COLO829 (cell line): Measurements from ENCODE around the gene NF1.
"Not testable (repeated sequence)": the region's sequence is repeated elsewhere in the genome, so short reads cannot be mapped to it uniquely, and the experiment has no call there.

Experiments used
- DNase-seq: peaks from one replicate; pipeline ENCODE4 v3.0.0; 2012; ENCODE audit warnings: low spot score

NF1 gene

GRCh38 chr17:31299624-31300023 lies 204.8 kb downstream of the NF1 start:
- no peak for DNase-seq

- DNase-seq, result no peak
Measured at GRCh38 chr17:31307640-31308039, 212.9 kb downstream of the NF1 start.

GRCh38 chr17:31308372-31309334 lies 213.9 kb downstream of the NF1 start:
- no peak for DNase-seq

DNA sequence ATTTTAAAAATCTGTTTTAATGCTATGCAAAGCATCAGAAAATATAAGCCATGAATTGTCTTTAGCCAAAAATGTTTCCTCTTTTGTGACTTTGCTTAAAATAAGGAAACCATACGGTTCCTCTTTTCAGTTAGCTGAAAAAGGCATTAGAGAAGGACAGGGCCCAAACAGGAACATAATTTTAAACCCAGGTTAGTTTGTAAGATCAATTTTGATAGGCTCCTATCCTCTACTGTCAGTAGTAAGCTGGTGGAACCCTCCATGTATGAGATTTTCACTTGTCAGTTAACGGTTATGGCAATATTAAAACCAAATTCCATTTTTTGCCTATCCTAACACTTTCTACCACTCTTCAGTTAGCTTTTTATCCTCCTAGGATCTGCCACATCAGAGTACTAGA lies 214.8 kb downstream of the NF1 start:
- DNase-seq, result no peak

GRCh38 chr17:31310260-31310659 lies 215.5 kb downstream of the NF1 start:
- no peak for DNase-seq

DNA sequence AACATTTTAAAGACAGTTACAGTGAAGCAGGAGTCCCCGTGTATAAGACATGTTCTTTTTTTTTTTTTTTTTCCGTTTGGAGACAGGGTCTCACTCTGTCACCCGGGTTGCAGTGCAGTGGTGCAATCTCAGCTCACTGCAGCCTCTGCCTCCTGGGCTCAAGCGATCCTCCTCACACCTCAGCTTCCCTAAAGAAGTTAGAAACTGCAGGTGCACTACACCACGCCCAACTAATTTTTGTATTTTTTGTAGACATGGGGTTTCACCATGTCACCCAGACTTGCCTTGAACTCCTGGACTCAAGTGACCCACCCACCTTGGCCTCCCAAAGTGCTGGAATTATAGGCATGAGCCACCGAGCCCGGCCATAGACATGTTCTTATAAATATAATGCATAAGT lies 216.1 kb downstream of the NF1 start:
- no peak for DNase-seq

- no peak for DNase-seq
Measured at GRCh38 chr17:31311526-31311925, 216.7 kb downstream of the NF1 start.

- DNase-seq, result not testable (repeated sequence)
Measured at GRCh38 chr17:31312223-31312622, 217.4 kb downstream of the NF1 start.

DNA sequence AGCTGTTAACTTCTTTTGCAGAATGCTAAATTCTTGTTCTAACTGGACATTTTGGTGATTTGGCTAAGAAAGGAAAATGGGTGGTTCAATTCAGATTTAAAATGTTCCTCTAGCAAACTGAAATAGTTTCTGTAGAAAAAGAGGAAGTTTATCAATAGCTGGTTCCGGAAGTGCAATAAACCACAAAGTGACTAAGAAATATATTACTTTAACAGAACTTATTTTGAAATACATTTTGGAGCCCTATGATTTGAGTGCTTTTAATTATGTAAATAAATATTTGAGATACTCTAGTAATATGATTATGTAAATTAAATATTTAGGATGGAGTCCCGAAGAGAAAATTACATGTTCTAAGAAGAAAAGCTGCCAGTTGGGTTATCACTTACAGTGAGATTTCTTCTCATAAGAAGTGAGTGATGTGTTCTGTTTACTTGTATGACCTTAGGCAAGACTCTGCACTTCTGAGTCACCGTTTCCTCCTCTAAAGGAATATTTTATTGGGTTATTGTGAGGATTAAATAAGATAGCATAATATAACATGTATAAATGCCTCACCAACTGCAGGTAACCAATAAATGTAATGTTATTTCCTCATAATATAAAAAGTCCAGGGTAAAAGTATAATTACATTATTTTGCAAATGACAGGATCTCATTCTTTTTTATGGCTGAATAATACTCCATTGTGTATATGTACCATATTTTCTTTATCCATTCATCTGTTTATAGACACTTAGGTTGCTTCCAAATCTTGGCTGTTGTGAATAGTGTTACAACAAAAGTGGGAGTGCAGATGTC lies 219.4 kb downstream of the NF1 start, which contains the start of gene EVI2B:
EVI2B (minus strand) TSS at position 73 of the 800 bp plus-strand sequence. CDS start 8,445 bp downstream, outside the sequence.
- DNase-seq, result peak; percentile 17

DNA sequence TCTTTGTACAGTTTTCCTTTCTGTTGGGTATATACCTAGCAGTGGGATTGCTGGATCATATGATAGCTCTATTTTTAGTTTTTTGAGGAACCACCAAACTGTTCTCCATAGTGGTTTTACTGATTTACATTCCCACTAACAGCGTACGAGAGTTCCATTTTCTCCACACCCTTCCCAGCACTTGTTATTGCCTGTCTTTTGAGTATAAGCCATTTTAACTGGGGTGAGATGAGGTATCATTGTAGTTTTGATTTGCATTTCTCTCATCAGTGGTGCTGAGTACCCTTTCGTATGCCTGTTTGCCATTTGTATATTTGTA lies 220.0 kb downstream of the NF1 start:
- no peak for DNase-seq

GRCh38 chr17:31318298-31318801 lies 223.6 kb downstream of the NF1 start:
- DNase-seq, result no peak

DNA sequence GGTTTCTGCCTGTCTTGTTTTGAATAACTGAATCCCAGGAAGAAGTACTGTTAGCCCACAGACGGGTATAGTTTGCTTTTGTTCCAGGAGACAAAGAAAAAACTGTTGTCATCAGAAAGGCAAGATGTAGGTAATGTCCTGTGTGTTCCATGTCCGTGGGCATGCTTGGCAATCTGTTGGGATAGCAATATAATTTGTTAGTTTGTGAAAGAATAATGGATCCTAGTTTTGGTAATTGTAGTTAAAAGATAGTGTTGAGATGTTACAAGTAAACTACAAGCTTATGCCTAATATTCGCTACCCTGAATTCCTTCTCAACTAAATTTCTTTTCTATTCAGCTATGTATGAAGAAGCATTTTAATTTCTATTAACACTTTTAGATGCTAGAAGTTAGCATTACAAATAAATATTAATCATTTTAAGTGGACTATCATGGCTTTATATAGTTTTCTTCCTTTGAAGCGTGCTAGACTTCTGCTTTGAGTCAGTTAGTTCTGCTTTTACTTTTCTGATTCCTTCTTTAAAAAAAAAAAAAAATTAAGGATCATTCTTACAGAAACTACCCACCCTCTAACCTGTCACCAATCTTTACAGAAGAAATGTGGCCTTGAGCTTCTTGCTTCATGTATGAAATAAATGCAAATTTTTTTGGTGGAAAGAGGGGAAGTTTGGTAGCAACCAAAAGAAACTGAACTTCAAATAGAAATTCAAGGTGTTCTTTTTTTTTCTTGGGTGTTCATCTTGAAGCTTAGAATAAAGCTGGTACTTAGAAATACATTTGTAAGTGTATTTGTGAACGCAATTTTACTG lies 224.3 kb downstream of the NF1 start:
- no peak for DNase-seq

DNA sequence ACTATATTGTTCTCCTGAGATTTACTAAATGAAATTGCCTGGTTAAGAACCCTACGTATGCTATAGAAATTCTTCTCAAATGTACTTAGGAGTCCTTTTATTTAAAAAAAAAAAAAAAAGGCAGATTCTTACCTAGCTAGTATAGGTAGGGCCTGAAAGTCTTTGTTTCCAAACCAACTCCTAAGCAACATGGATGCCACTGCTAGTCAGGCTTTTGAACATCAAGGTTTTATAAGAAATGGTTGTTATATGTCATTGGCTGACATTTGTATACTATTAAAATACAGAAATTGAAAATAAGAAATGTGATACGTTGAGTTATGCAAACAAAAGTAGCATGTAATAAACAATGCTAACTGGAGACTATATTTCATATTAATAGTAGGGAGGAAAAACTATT lies 225.5 kb downstream of the NF1 start:
- DNase-seq, result no peak

- DNase-seq, result no peak
Measured at GRCh38 chr17:31320791-31321190, 226.0 kb downstream of the NF1 start.

GRCh38 chr17:31321481-31321880 lies 226.7 kb downstream of the NF1 start, which contains the start of gene EVI2A:
TSS of gene EVI2A (minus strand) at chr17:31321622. CDS start at chr17:31319013, 2,609 bp downstream.
- peak; percentile 75 for DNase-seq

- DNase-seq, result no peak
Measured at GRCh38 chr17:31321966-31322365, 227.2 kb downstream of the NF1 start.

DNA sequence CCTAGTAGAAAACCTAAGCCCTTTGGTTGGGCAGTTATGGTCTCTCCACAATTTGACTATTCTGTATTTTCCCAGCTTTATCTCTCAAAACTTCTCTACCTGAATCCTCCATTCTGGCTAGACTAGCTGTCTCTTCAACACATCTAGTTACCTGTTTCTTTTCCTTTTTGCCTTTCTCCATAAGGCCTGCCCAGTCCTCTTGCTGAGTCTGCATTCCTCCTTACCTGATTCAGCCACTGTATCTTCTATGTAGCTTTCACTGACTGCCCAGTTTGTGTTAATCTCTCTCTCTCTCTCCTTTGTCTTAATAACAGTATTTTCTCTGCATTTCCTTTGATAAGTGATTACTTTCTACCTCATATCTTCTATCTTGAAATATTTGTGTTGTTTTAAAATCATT lies 228.8 kb downstream of the NF1 start:
- DNase-seq, result no peak

DNA sequence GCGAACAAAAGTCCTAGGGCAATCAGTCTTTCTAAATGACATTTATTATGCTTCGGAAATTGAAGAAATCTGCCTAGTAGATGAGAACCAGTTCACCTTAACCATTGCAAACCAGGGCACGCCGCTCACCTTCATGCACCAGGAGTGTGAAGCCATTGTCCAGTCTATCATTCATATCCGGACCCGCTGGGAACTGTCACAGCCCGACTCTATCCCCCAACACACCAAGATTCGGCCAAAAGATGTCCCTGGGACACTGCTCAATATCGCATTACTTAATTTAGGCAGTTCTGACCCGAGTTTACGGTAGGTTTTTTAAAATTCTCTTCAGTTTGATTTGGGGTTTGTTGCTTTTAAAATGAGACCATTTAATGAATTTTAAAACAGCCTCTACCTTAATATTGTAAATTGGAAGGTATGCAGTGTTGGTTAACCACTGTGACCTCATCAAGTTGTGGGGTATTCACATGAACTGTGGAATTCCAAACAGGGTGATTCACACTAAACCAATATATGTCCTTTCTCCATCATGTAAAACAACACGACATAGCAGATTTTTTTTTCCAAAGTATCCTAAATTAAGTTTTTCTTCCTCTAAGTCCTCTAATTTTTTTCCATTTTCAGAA lies 232.9 kb downstream of the NF1 start:
- DNase-seq, result no peak

- DNase-seq, result no peak
Measured at GRCh38 chr17:31328160-31328535, 233.4 kb downstream of the NF1 start.

DNA sequence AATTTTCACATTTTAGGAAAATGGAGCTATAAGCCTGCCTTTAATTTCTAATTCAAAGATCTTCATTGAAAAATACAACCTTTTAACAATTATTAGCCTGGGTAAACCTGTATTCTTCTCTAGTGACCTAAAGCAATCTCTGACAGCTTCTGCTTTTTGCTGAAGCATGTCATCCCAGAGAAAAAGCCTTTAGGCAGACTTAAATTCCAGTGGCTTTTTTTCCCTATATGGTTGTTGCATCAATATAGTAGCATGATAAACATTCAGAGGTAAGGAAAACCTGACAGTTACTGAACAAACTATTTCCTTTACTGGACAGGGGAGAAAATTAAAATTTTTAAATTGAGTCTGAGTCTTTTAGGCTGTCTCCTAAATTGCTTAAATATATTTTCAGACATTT lies 234.4 kb downstream of the NF1 start:
- DNase-seq, result no peak

GRCh38 chr17:31339906-31340661 lies 245.3 kb downstream of the NF1 start:
- DNase-seq, result peak; percentile 69
